ENCODE measurements around the gene ADAMTS3. TPM values are rescaled to one million over a fixed set of nuclear protein-coding genes. Genes with fewer than 3 reads are reported as not detected.
"Not testable (repeated sequence)": the region's sequence is repeated elsewhere in the genome, so short reads cannot be mapped to it uniquely, and the experiment has no call there.

ADAMTS3 gene
- total and polyA plus RNA-seq, 2 of the 13 experiments (the other 11 are each of a cell fraction or from before 2014, with no cell fraction given) = not detected

- TF ChIP-seq ZNF256 (CRISPR knock-in tag; conservative IDR thresholded peaks at IDR 0.05) (no peak), ZNF350 (CRISPR knock-in tag; IDR thresholded peaks at IDR 0.05; ENCODE audit: borderline replicate concordance, low read depth) (no peak)
Measured at GRCh38 chr4:72427057-72427456, 142.0 kb downstream of the ADAMTS3 start (continued).

- H3K27ac ChIP-seq (ENCODE audit: extremely low read length, insufficient read depth, low read length); DNase-seq (ENCODE audit: low spot score); BruUV-seq (replicated peaks); H3K27me3 ChIP-seq (ENCODE audit: control insufficient read depth in 1 of 2, insufficient read depth in 2 of 2, low read length in 2 of 2); H3K9ac ChIP-seq (ENCODE audit: insufficient read depth, low read depth, low read length); H3K4me2 ChIP-seq (ENCODE audit: low read depth, low read length); POLR2A ChIA-PET; H3K9me3 ChIP-seq (ENCODE audit: low read length); H3K36me3 ChIP-seq (replicated peaks in 1 of 2; ENCODE audit: control insufficient read depth in 1 of 2, insufficient read depth in 2 of 2, low read length in 2 of 2); H4K20me1 ChIP-seq (ENCODE audit: insufficient read depth, low read length); H3K4me3 ChIP-seq (replicated peaks in 1 of 3; ENCODE audit: insufficient read depth in 1 of 3, low read depth in 2 of 3, low read length in 3 of 3); FAIRE-seq; ATAC-seq; in situ Hi-C loops (cut with HindIII; ENCODE audit: extremely low pct_ligation_motif_present, low pct_unique_long_range_greater_than_20kb); H2AFZ ChIP-seq (ENCODE audit: low read length); H3K79me2 ChIP-seq (ENCODE audit: insufficient read depth, low read length); intact Hi-C loops (cut with micrococcal nuclease; ENCODE audit: unreplicated experiment); H3K4me1 ChIP-seq (ENCODE audit: insufficient read depth, low read length); CTCF ChIA-PET (ENCODE audit: low intra/inter-chr PET ratio, low total read pairs): not testable (repeated sequence)
Measured at GRCh38 chr4:72425908-72426307, 143.1 kb downstream of the ADAMTS3 start.

GRCh38 chr4:72424006-72424405 is 145.0 kb downstream of the ADAMTS3 start:
- Histone ChIP-seq H2AFZ (ENCODE audit: low read length) (no peak overlapping the region), H3K27ac (ENCODE audit: extremely low read length, insufficient read depth, low read length) (no peak overlapping the region), H3K4me1 (ENCODE audit: insufficient read depth, low read length) (no peaks in the 10 kb centered on the region), H3K36me3 (replicated peaks in 1 of 2; ENCODE audit: control insufficient read depth in 1 of 2, insufficient read depth in 2 of 2, low read length in 2 of 2) (no peaks in the 10 kb centered on the region), H3K9ac (ENCODE audit: insufficient read depth, low read depth, low read length) (no peak overlapping the region), H3K9me3 (ENCODE audit: low read length) (no peaks in the 10 kb centered on the region), H3K4me3 (replicated peaks in 1 of 3; ENCODE audit: insufficient read depth in 1 of 3, low read depth in 2 of 3, low read length in 3 of 3) (no peak overlapping the region), H4K20me1 (ENCODE audit: insufficient read depth, low read length) (no peaks in the 10 kb centered on the region), H3K27me3 (ENCODE audit: control insufficient read depth in 1 of 2, insufficient read depth in 2 of 2, low read length in 2 of 2) (no peaks in the 10 kb centered on the region), H3K79me2 (ENCODE audit: insufficient read depth, low read length) (no peaks in the 10 kb centered on the region), H3K4me2 (ENCODE audit: low read depth, low read length) (no peak overlapping the region)
- ATAC-seq (no peak), DNase-seq (ENCODE audit: low spot score) (no peak), FAIRE-seq (no peak)
- 2% methylated on average over 4 of the region's 4 CpGs for WGBS (ENCODE audit: low lambda C conversion rate)
- in situ Hi-C loops (cut with HindIII; ENCODE audit: extremely low pct_ligation_motif_present, low pct_unique_long_range_greater_than_20kb) (no loop called here), intact Hi-C loops (cut with micrococcal nuclease; ENCODE audit: unreplicated experiment) (no loop called here)
- ChIA-PET POLR2A (no interaction called here), CTCF (ENCODE audit: low intra/inter-chr PET ratio, low total read pairs) (no interaction called here)
- BruUV-seq (replicated peaks) = no TSS peak
- TF ChIP-seq ZNF557 (CRISPR knock-in tag; IDR thresholded peaks at IDR 0.05) (no peak), TCF7 (IDR thresholded peaks at IDR 0.05; ENCODE audit: low read depth) (no peak), BCL6 (CRISPR knock-in tag; IDR thresholded peaks at IDR 0.05) (no peak), EEA1 (CRISPR knock-in tag; IDR thresholded peaks at IDR 0.05; ENCODE audit: borderline replicate concordance) (no peak), ZNF704 (CRISPR knock-in tag; IDR thresholded peaks at IDR 0.05; ENCODE audit: borderline replicate concordance) (no peak), ZNF281 (CRISPR knock-in tag; IDR thresholded peaks at IDR 0.05; ENCODE audit: borderline replicate concordance) (no peak), PRDM4 (CRISPR knock-in tag; IDR thresholded peaks at IDR 0.05; ENCODE audit: borderline replicate concordance) (no peak), KDM5B (CRISPR knock-in tag; IDR thresholded peaks at IDR 0.05; ENCODE audit: borderline replicate concordance) (no peak), SMARCE1 (IDR thresholded peaks at IDR 0.05; ENCODE audit: borderline replicate concordance) (no peak)

All from HepG2 (cell line).